ENCODE measurements around the gene RAB36.

RAB36 gene

DNA sequence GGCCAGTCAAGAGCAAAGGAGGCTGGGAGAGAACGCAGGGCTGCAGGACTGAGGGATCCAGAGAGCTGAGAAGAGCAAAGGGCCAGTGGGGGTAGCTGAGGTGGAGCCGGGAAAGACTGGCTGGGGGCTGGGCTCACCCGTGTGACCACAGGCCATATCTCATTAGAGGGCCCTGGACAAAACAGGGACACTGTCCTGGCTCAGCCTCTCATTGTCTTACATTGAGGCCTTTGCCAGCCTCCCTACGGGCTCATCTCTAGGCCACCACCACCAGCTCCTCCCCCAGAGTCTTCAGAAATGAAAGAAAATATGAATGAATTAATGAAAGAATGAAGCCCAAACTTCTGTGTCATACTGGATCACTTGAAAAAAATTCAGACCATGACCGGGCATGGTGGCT lies 9.2 kb downstream of the RAB36 start:
- no peak overlapping the region for H3K4me3 ChIP-seq (ENCODE audit: low read length)
- TF ChIP-seq, protein P1, sequence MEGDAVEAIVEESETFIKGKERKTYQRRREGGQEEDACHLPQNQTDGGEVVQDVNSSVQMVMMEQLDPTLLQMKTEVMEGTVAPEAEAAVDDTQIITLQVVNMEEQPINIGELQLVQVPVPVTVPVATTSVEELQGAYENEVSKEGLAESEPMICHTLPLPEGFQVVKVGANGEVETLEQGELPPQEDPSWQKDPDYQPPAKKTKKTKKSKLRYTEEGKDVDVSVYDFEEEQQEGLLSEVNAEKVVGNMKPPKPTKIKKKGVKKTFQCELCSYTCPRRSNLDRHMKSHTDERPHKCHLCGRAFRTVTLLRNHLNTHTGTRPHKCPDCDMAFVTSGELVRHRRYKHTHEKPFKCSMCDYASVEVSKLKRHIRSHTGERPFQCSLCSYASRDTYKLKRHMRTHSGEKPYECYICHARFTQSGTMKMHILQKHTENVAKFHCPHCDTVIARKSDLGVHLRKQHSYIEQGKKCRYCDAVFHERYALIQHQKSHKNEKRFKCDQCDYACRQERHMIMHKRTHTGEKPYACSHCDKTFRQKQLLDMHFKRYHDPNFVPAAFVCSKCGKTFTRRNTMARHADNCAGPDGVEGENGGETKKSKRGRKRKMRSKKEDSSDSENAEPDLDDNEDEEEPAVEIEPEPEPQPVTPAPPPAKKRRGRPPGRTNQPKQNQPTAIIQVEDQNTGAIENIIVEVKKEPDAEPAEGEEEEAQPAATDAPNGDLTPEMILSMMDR (IDR thresholded peaks at IDR 0.05; ENCODE audit: insufficient read depth, low read depth, low read length, missing control alignments): no peak

DNA sequence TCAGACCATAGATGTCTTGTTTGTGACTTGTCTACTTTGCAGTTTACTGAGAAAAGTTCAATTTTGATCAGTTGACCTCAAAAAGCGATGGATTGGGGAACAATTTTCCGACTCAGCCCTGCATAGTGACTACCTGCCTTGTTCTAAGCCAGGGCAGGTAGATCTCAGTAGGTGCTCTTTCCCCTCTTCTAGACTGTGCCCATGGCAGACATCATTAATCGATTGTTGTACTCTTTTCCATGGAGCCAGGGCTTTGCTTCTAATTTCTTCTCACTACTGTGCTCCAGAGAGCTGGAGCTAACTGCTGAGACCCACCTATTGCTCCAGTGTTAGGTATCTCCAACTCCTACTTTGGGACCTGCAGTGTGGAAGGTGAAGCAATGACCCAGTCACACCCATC lies 9.9 kb downstream of the RAB36 start:
- H3K4me3 ChIP-seq (ENCODE audit: low read length): no peak overlapping the region
- no peak for DNase-seq (ENCODE audit: low read depth)
- TF ChIP-seq, protein P1 (IDR thresholded peaks at IDR 0.05; ENCODE audit: insufficient read depth, low read depth, low read length, missing control alignments): no peak

More for the DNA sequence above, 9.2 kb downstream of the RAB36 start:
- no peak for DNase-seq (ENCODE audit: low read depth)

DNA sequence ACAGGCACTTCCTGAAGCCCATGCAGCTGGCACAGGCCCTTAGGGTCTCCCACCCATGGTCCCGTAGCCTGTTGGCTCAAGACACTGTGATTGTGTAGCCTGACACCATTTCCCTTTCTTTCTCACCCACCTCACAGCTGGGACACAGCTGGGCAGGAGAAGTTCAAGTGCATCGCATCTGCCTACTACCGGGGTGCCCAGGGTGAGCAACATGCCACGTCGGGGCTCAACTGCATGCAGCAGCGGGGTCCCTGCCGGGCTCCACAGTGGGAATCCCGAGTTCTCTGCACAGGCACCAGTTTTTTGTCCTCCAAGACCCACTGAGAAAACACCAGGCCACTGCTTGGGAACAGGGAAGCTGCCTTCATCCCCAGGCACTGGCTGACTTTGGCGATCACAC lies 10.6 kb downstream of the RAB36 start:
- H3K4me3 ChIP-seq (ENCODE audit: low read length): no peak overlapping the region
- DNase-seq (ENCODE audit: low read depth): no peak
- TF ChIP-seq, protein P1 (IDR thresholded peaks at IDR 0.05; ENCODE audit: insufficient read depth, low read depth, low read length, missing control alignments): no peak

DNA sequence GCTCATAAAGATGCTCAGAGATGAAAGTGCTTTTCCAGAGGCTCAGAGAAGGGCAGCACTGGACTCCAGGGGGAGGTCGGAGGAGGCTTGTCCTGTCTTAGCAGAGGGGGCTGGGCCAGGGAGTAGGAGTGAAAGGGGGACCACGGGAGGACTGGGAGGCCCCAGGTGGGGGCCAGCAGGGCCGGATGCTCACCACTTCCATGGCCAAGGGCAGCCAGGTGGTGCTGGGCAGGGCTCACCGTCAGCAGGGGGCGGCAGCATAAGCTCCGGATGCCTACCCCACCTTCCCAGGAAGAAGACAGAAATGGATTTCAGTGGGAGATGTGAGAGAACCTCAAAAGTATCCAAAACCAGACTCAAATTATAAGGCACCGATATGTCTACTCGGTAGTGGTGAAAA lies 11.0 kb downstream of the RAB36 start:
- no peak for DNase-seq (ENCODE audit: low read depth)
- H3K4me3 ChIP-seq (ENCODE audit: low read length): no peak overlapping the region
- TF ChIP-seq, protein P1 (IDR thresholded peaks at IDR 0.05; ENCODE audit: insufficient read depth, low read depth, low read length, missing control alignments): no peak

DNA sequence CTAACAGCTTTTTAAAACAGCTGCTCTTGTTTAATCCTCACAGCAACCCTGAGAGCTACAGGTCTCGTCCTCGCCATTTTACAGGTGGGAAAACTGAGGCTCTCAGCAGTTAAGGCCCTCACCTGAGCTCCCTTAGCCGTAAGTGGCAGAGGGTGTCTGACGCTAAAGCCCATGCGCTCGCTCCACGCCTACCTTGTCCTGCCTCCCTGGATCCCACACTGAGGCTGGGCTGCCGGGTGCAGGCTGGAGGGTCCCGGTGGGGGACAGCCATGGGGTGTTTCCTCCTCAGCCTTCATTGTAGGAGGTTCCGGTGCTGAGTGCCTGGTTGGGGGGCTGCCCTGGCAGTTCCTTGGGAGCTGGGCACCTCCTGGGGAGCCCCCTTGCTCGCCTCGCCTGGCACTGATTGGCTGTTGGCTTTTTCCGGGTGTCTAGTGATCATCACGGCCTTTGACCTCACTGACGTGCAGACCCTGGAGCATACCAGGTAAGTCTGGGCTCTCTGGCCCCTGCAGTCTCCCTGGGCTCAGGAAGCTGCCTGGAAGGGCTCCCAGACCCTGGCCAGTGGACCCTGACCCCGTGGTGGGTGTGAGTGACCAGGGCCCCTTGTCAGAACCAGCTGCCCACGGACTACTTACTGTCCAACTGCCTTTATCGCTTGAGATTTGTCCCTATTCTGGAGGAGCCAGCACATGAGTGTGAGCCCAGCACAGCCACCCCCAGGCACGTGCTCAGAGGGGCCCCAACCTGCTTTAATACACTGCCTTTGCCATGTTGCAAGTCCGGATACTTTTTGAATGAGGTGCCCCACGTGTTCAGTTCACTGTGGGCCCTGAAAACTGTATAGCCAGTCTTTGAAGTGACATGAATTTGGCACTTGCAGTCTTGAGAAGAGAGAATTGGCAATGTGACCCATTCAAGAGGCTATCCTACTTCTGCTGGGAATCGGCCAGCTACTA lies 12.6 kb downstream of the RAB36 start:
- TF ChIP-seq, protein P1 (IDR thresholded peaks at IDR 0.05; ENCODE audit: insufficient read depth, low read depth, low read length, missing control alignments): no peak
- no peak overlapping the region for H3K4me3 ChIP-seq (ENCODE audit: low read length)
- DNase-seq (ENCODE audit: low read depth): no peak

DNA sequence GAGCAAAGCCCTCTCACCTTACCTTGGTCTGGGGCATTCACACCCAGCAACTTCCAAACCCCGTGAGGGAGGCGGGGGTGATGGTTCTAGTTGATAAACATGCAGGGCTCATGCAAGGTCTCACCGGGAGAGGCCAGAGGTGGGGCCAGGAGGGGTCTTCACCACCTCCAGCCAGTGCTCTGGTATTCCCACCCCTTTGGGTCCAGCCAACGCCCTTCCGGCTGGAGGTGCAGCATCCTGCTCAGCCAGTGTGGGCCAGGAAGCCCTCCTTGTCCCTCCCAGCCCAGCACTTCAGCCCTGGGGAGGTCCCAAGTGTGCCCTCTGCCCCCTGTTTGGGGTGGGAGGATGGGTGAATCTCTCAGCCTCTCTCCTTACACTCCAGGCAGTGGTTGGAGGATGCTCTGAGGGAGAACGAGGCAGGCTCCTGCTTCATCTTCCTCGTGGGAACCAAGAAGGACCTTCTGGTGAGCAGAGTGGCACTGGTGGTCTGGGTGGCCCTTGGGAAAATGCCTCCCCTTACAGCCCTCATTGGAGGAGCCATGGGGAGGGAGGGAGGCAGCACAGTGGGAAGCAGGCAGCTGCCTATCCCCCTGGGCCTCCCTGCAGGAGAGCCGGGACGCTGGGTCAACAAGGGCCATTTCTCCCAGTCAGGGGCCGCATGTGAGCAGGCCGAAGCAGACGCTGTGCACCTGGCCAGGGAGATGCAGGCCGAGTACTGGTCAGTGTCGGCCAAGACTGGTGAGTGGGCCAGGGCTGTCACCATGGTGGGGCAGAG lies 13.4 kb downstream of the RAB36 start:
- TF ChIP-seq, protein P1 (IDR thresholded peaks at IDR 0.05; ENCODE audit: insufficient read depth, low read depth, low read length, missing control alignments): no peak
- H3K4me3 ChIP-seq (ENCODE audit: low read length): no peak overlapping the region
- DNase-seq (ENCODE audit: low read depth): no peak
